ENCODE data around the gene DOP1B.

The DOP1B gene

DNA sequence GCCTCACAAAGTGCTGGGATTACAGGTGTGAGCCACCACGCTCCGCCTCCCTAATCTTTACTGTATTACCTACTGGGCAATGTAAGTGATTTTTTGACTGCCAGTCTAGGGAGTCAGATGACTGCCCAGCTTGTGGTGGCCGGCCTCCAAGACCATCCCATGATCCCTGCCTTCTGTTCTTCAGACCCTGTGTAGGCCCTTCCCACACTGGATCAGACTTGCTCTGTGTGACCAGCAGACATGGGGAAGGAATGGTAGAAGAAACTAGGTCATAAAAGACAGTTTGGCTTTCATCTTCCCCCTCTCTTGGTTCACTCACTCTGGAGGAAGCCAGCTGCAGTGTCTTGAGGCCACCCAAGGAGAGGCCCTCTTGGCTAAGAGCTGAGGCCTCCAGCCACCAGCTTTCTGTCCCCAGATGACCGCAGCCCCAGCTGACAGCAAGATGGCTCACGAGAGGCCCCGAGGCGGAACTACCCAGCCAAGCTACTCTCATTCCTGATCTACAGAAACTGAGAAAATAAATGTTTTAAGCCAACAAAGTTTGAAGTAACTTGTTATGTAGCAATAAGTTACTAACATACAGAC is 36.2 kb upstream of the DOP1B start:
- TF ChIP-seq, protein P1, sequence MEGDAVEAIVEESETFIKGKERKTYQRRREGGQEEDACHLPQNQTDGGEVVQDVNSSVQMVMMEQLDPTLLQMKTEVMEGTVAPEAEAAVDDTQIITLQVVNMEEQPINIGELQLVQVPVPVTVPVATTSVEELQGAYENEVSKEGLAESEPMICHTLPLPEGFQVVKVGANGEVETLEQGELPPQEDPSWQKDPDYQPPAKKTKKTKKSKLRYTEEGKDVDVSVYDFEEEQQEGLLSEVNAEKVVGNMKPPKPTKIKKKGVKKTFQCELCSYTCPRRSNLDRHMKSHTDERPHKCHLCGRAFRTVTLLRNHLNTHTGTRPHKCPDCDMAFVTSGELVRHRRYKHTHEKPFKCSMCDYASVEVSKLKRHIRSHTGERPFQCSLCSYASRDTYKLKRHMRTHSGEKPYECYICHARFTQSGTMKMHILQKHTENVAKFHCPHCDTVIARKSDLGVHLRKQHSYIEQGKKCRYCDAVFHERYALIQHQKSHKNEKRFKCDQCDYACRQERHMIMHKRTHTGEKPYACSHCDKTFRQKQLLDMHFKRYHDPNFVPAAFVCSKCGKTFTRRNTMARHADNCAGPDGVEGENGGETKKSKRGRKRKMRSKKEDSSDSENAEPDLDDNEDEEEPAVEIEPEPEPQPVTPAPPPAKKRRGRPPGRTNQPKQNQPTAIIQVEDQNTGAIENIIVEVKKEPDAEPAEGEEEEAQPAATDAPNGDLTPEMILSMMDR (IDR thresholded peaks at IDR 0.05; ENCODE audit: insufficient read depth, missing control alignments) = no peak
- DNase-seq (ENCODE audit: insufficient read length, low spot score) = no peak
- no peak for FAIRE-seq

DNA sequence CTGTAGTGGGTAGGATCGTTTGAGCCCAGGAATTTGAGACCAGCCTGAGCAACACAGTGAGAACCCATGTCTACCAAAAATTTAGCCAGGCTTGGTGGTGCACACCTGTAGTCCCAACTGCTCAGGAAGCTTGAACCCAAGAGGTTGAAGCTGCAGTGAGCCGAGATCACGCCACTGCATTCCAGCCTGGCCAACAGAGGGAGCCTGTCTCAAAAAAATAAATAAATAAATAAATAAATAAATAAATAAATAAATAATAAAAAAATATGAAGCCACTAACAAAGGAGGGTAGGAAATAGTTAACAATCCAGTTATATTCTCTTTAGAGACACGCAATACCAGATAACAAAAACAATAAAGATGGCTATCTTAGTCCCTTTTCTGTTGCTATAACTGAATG is 33.6 kb upstream of the DOP1B start:
- FAIRE-seq (no peak), DNase-seq (ENCODE audit: insufficient read length, low spot score) (no peak)
- TF ChIP-seq, protein P1 (IDR thresholded peaks at IDR 0.05; ENCODE audit: insufficient read depth, missing control alignments) = no peak

DNA sequence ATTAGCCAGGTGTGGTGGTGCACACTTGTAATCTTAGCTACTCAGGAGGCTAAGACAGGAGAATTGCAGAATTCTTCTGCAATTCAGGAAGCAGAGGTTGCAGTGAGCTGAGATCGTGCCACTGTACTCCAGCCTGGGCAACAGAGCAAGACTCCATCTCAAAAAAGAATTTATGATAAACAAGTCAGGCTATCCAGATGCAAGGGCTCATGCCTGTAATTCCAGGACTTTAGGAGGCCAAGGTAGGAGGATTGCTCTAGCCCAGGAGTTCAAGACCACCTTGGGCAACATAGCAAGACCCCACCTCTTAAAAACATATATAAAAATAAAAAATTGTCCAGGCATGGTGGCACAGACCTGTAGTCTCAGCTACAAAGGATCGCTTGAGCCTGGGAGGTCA is 32.2 kb upstream of the DOP1B start:
- FAIRE-seq = no peak
- DNase-seq (ENCODE audit: insufficient read length, low spot score) = no peak

DNA sequence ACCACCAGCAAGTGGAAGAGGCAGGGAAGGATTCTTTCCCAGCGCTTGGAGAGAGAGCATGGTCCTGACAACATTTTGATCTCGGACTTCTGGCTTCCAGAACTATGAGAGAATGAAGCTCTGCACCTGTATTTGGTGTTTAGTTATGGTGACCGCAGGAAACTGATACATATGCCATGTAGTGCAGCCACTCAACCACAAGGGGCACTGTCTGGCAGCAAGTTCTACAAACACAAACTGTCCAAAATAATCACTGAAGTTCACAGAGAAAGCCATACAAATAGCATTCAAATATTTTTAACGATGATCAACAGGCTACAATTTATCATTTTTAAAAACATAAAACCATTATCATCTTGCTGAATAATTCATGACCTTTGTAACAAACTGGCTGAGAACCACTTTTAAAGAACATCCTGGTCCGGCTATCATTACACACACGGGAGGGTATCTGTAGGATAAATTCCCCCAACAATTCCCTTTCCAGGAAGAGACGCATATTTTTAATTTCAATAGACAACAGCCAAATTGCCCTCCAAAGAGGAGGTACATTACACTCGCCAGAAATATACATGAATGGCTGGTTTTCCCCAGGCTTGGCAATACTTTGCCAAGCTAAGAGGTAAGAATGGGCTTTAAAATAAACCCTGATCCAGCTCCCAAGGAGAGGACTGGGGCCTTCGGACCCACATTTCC is 31.0 kb upstream of the DOP1B start:
- TF ChIP-seq, protein P1 (IDR thresholded peaks at IDR 0.05; ENCODE audit: insufficient read depth, missing control alignments) = peak; percentile 84
- DNase-seq (ENCODE audit: insufficient read length, low spot score) (no peak), FAIRE-seq (no peak)

More for the DNA sequence above, 32.2 kb upstream of the DOP1B start:
- TF ChIP-seq, protein P1 (IDR thresholded peaks at IDR 0.05; ENCODE audit: insufficient read depth, missing control alignments) = no peak

DNA sequence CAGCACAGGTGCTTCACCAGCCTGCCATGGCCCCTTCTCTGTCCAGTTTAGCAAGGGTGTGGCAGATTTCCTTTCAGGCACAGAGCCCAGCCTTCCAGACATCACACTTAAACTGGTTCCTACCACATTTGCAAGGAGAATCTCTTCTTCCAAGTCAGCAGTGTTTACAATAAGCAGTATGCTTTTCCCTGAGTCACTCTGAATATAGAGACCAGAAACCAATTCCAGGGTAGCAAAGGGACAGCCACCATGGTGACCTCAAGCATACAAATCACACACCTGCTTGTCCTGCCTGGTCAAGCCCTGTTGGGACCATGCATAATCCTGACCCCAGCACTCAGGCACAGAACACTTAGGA is 30.4 kb upstream of the DOP1B start:
- no peak for DNase-seq (ENCODE audit: insufficient read length, low spot score)
- TF ChIP-seq, protein P1 (IDR thresholded peaks at IDR 0.05; ENCODE audit: insufficient read depth, missing control alignments) = no peak
- no peak for FAIRE-seq

DNA sequence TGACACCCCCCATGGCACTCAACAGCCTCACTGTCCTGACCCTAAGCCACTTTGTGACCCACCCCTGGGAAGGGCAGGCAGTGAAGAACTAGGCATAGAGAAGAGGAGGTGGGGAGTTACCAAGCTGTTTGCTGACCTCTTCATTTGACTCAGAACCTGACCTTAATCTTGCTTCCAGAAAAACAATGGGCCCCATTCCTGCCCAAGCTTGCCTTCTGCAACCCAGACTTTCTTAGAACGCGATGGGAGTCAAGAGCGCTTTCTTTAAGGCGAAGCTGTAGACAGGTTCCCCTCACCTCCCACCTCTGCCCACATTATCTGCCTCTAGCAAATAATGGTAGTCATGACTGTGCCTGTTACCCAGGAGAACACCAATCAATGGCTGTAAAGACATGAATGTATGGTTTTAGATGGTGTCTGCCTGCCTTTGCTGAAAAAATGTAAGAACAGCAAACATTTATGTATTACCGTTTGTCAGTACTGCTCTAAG is 30.0 kb upstream of the DOP1B start:
- TF ChIP-seq, protein P1 (IDR thresholded peaks at IDR 0.05; ENCODE audit: insufficient read depth, missing control alignments) = no peak
- no peak for FAIRE-seq

DNA sequence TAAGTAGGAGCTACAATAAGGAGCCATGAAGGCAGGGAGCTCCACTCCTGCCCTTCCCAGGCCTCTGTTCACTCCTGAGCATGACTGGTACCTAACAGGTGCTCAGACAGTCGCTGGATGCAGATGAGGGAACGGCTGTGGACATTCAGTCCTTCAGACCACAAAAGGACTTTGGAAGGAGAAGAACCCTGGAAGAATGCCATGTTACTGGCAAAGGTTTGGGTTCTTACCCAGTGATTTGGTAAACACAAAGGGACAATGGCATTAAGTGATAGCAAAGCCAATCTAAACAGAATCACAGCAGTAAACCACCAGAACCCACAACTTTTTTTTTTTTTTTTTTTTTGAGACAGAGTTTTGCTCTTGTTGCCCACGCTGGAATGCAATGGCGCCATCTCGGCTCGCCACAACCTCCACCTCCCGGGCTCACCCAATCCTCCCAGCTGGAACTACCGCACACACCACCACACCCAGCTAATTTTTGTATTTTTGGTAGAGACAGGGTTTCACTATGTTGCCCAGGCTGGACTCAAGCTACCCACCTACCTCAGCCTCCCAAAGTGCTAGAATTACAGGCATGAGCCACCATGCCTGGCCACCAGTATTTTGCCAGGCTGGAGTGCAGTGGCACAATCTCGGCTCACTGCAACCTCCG is 29.2 kb upstream of the DOP1B start:
- FAIRE-seq (no peak), DNase-seq (ENCODE audit: insufficient read length, low spot score) (no peak)
- TF ChIP-seq, protein P1 (IDR thresholded peaks at IDR 0.05; ENCODE audit: insufficient read depth, missing control alignments) = no peak

More for the DNA sequence above, 30.0 kb upstream of the DOP1B start:
- DNase-seq (ENCODE audit: insufficient read length, low spot score) = no peak
